ENCODE measurements around the gene ADAMTS1.

Gene ADAMTS1

DNA sequence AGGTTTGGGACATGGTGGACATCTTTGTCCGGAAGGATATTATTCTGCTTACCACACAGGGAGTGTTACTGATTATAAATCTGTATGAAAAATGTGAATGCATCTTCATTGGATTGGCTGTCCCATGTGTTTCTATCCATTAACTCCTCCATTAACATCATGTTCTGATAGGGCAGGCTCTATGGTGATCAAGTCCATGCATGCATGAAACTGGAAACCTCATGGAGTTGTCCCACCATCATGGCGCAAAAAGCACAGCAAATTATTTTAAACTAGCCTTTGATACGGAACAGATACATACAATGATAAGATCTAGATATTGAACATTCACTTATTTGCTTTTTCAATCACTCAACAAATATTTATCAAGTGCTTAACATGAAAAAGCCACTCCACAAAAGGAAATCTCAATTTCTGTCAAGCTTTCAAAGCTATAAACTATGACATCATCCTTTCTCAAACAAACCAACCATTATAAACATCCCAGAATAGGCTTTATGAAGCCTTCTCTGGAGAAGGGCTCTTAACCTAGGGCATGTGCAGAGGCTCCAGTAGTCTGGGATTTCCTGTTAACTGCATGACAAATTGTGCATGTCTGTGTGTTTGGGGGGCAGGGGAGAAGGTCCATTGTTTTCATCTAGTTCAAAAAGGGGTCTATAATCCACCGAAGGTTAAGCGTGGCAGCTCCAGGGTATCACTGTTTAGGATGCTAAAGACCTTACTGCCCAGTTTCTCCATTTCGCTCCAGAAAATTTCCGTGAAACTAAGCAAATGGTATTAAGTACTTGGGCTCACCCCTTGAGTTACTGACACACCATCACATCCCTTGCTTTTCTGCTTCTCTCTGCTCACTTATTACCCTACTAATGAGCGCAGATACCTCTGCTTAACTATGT lies 46.1 kb downstream of the ADAMTS1 start (continued):
- TF ChIP-seq, protein P1, sequence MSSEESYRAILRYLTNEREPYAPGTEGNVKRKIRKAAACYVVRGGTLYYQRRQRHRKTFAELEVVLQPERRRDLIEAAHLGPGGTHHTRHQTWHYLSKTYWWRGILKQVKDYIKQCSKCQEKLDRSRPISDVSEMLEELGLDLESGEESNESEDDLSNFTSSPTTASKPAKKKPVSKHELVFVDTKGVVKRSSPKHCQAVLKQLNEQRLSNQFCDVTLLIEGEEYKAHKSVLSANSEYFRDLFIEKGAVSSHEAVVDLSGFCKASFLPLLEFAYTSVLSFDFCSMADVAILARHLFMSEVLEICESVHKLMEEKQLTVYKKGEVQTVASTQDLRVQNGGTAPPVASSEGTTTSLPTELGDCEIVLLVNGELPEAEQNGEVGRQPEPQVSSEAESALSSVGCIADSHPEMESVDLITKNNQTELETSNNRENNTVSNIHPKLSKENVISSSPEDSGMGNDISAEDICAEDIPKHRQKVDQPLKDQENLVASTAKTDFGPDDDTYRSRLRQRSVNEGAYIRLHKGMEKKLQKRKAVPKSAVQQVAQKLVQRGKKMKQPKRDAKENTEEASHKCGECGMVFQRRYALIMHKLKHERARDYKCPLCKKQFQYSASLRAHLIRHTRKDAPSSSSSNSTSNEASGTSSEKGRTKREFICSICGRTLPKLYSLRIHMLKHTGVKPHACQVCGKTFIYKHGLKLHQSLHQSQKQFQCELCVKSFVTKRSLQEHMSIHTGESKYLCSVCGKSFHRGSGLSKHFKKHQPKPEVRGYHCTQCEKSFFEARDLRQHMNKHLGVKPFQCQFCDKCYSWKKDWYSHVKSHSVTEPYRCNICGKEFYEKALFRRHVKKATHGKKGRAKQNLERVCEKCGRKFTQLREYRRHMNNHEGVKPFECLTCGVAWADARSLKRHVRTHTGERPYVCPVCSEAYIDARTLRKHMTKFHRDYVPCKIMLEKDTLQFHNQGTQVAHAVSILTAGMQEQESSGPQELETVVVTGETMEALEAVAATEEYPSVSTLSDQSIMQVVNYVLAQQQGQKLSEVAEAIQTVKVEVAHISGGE (tag by site-specific recombination; conservative IDR thresholded peaks at IDR 0.05; ENCODE audit: low read depth): no peak
- TF ChIP-seq ZFP69B (tag by site-specific recombination; IDR thresholded peaks at IDR 0.05): peak; percentile 47; the same call in 1 of the 2 replicates
- TF ChIP-seq, protein P2, sequence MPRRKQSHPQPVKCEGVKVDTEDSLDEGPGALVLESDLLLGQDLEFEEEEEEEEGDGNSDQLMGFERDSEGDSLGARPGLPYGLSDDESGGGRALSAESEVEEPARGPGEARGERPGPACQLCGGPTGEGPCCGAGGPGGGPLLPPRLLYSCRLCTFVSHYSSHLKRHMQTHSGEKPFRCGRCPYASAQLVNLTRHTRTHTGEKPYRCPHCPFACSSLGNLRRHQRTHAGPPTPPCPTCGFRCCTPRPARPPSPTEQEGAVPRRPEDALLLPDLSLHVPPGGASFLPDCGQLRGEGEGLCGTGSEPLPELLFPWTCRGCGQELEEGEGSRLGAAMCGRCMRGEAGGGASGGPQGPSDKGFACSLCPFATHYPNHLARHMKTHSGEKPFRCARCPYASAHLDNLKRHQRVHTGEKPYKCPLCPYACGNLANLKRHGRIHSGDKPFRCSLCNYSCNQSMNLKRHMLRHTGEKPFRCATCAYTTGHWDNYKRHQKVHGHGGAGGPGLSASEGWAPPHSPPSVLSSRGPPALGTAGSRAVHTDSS (tag by site-specific recombination; IDR thresholded peaks at IDR 0.05): no peak
- TF ChIP-seq ZNF23 (tag by site-specific recombination; IDR thresholded peaks at IDR 0.05; ENCODE audit: borderline replicate concordance): no peak
- TF ChIP-seq ZFHX2 (tag by site-specific recombination; conservative IDR thresholded peaks at IDR 0.05): no peak
- TF ChIP-seq HOXD13 (CRISPR knock-in tag; IDR thresholded peaks at IDR 0.05; ENCODE audit: borderline replicate concordance): no peak
- no peak for TF ChIP-seq ZNF792 (tag by site-specific recombination; IDR thresholded peaks at IDR 0.05)
- TF ChIP-seq ZNF514 (tag by site-specific recombination; IDR thresholded peaks at IDR 0.05): no peak
- no peak for TF ChIP-seq KLF16 (tag by site-specific recombination; IDR thresholded peaks at IDR 0.05)
- TF ChIP-seq, protein P3, sequence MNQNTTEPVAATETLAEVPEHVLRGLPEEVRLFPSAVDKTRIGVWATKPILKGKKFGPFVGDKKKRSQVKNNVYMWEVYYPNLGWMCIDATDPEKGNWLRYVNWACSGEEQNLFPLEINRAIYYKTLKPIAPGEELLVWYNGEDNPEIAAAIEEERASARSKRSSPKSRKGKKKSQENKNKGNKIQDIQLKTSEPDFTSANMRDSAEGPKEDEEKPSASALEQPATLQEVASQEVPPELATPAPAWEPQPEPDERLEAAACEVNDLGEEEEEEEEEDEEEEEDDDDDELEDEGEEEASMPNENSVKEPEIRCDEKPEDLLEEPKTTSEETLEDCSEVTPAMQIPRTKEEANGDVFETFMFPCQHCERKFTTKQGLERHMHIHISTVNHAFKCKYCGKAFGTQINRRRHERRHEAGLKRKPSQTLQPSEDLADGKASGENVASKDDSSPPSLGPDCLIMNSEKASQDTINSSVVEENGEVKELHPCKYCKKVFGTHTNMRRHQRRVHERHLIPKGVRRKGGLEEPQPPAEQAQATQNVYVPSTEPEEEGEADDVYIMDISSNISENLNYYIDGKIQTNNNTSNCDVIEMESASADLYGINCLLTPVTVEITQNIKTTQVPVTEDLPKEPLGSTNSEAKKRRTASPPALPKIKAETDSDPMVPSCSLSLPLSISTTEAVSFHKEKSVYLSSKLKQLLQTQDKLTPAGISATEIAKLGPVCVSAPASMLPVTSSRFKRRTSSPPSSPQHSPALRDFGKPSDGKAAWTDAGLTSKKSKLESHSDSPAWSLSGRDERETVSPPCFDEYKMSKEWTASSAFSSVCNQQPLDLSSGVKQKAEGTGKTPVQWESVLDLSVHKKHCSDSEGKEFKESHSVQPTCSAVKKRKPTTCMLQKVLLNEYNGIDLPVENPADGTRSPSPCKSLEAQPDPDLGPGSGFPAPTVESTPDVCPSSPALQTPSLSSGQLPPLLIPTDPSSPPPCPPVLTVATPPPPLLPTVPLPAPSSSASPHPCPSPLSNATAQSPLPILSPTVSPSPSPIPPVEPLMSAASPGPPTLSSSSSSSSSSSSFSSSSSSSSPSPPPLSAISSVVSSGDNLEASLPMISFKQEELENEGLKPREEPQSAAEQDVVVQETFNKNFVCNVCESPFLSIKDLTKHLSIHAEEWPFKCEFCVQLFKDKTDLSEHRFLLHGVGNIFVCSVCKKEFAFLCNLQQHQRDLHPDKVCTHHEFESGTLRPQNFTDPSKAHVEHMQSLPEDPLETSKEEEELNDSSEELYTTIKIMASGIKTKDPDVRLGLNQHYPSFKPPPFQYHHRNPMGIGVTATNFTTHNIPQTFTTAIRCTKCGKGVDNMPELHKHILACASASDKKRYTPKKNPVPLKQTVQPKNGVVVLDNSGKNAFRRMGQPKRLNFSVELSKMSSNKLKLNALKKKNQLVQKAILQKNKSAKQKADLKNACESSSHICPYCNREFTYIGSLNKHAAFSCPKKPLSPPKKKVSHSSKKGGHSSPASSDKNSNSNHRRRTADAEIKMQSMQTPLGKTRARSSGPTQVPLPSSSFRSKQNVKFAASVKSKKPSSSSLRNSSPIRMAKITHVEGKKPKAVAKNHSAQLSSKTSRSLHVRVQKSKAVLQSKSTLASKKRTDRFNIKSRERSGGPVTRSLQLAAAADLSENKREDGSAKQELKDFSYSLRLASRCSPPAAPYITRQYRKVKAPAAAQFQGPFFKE (tag by site-specific recombination; IDR thresholded peaks at IDR 0.05; ENCODE audit: borderline replicate concordance): no peak
- TF ChIP-seq, protein P4, sequence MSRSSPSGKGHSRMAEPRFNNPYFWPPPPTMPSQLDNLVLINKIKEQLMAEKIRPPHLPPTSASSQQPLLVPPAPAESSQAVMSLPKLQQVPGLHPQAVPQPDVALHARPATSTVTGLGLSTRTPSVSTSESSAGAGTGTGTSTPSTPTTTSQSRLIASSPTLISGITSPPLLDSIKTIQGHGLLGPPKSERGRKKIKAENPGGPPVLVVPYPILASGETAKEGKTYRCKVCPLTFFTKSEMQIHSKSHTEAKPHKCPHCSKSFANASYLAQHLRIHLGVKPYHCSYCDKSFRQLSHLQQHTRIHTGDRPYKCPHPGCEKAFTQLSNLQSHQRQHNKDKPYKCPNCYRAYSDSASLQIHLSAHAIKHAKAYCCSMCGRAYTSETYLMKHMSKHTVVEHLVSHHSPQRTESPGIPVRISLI (tag by site-specific recombination; IDR thresholded peaks at IDR 0.05): peak; percentile 34; the same call in 1 of the 2 replicates
- no peak for TF ChIP-seq SP3 (tag by site-specific recombination; IDR thresholded peaks at IDR 0.05)
- no peak for TF ChIP-seq ZNF133 (tag by site-specific recombination; IDR thresholded peaks at IDR 0.05)
- peak; percentile 66; the same call in 1 of the 2 replicates for TF ChIP-seq MYNN (tag by site-specific recombination; IDR thresholded peaks at IDR 0.05; ENCODE audit: borderline replicate concordance)
- TF ChIP-seq MEIS1 (CRISPR knock-in tag; IDR thresholded peaks at IDR 0.05; ENCODE audit: borderline replicate concordance): no peak
- TF ChIP-seq ZNF670 (tag by site-specific recombination; IDR thresholded peaks at IDR 0.05; ENCODE audit: low read depth): no peak
- TF ChIP-seq ZBTB48 (tag by site-specific recombination; IDR thresholded peaks at IDR 0.05): no peak
- TF ChIP-seq SCRT1 (tag by site-specific recombination; IDR thresholded peaks at IDR 0.05; ENCODE audit: borderline replicate concordance): no peak
- TF ChIP-seq, protein P5, sequence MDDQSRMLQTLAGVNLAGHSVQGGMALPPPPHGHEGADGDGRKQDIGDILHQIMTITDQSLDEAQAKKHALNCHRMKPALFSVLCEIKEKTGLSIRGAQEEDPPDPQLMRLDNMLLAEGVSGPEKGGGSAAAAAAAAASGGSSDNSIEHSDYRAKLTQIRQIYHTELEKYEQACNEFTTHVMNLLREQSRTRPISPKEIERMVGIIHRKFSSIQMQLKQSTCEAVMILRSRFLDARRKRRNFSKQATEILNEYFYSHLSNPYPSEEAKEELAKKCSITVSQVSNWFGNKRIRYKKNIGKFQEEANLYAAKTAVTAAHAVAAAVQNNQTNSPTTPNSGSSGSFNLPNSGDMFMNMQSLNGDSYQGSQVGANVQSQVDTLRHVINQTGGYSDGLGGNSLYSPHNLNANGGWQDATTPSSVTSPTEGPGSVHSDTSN (CRISPR knock-in tag; IDR thresholded peaks at IDR 0.05): no peak
- TF ChIP-seq FEZF1 (tag by site-specific recombination; IDR thresholded peaks at IDR 0.05): peak; percentile 95
- no peak for TF ChIP-seq ZNF132 (tag by site-specific recombination; IDR thresholded peaks at IDR 0.05; ENCODE audit: borderline replicate concordance)
- no peak for TF ChIP-seq ZNF585B (tag by site-specific recombination; IDR thresholded peaks at IDR 0.05)

All from HEK293 (cell line).